Activated CD4-positive, alpha-beta T cell treated with anti-CD3 and anti-CD28 coated beads, Interleukin-2, amount 10 ng/mL, durations not matched to agents 7 days and 5 days (primary cell): ENCODE data around the gene RHBDD1. TPM values are rescaled to one million over a fixed set of nuclear protein-coding genes. Genes with fewer than 3 reads are reported as not detected.

Source experiments
- CTCF ChIA-PET: fragments of 350-600 bp; sonication (Branson Sonifier 250); formaldehyde crosslinking; loops from one replicate; lab custom pipeline; 2021; ENCODE audit warnings: antibody characterized with exemption; lab: Charles Lee
- POLR2A ChIA-PET: fragments of 350-600 bp; sonication (Branson Sonifier 250); formaldehyde crosslinking; loops from one replicate; lab custom pipeline; 2021; ENCODE audit warnings: antibody characterized with exemption; lab: Charles Lee
- DNase-seq: peaks from one replicate; pipeline ENCODE4 v3.0.0-alpha.2; 2020
- H3K27ac Mint-ChIP-seq: one replicate; pipeline ENCODE4 v1.8.0; 2021; ENCODE audit warnings: mild to moderate bottlenecking, moderate library complexity, mixed read lengths
- H3K27me3 Mint-ChIP-seq: one replicate; pipeline ENCODE4 v1.8.0; 2021; ENCODE audit warnings: mixed read lengths
- H3K36me3 Mint-ChIP-seq: one replicate; pipeline ENCODE4 v1.8.0; 2021; ENCODE audit warnings: low read depth, mixed read lengths
- H3K4me1 Mint-ChIP-seq: one replicate; pipeline ENCODE4 v1.8.0; 2021; ENCODE audit warnings: mixed read lengths
- H3K4me3 Mint-ChIP-seq: one replicate; pipeline ENCODE4 v1.8.0; 2021; ENCODE audit warnings: mild to moderate bottlenecking, moderate library complexity, mixed read lengths
- H3K9me3 Mint-ChIP-seq: one replicate; pipeline ENCODE4 v1.8.0; 2021; ENCODE audit warnings: mixed read lengths
- total RNA-seq, 2 experiments: library from RNA; stranded (reverse); gene quantifications; one replicate each; pipeline ENCODE4 v1.2.3, GENCODE V29; 2021

The RHBDD1 gene
- total RNA-seq, 2 experiments from 2014 or later, result 35.5 to 45.9 TPM

DNA sequence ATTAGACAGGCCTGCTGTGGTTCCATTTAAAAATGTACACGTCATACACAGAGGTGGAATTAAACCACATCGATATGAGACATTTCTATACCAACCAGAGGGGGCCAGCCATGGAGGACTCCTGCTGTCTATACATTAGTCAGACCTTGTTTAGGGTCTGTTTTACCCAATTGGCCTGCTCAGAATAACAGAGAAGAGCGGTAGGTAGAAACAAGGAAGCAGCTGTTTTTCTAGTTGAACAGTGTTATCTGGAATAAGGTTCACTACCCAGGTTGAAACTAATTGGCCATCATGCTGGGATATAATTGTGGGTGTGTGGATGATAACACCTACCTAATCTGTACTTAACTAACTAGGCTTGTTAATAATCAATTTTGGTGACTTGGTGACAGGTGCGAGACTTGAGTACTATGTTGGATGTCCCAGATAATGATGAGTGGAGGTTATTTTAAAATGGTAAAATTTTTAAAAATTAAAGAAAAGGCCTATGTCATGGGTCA lies 47.5 kb downstream of the RHBDD1 start:
- POLR2A ChIA-PET, result no interaction called here
- H3K36me3 Mint-ChIP-seq, result peaks cover 28% of the 10 kb centered on the region
- CTCF ChIA-PET, result no interaction called here

DNA sequence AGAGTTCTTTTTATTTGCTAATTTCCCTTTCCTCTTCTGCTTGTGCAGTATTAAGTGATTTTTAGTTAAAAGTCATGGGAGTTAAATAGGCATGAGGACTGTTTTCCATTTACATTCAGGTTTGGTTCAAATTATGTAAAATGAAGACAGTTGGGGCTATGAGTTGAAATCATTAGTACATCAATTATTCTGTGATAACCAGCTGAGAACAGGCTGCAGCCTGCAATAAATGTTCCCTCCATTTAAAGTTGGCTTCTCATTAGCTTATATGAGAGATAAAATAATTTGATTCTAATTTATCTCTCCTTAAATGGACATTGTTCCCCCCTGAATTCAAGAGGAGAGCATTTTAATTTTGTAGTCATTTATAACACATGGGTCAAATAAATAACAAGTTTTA lies 48.3 kb downstream of the RHBDD1 start:
- no peaks in the 10 kb centered on the region for H3K27me3 Mint-ChIP-seq
- ChIA-PET CTCF (no interaction called here), POLR2A (no interaction called here)
- H3K36me3 Mint-ChIP-seq, result peaks cover 30% of the 10 kb centered on the region
- H3K4me1 Mint-ChIP-seq, result no peaks in the 10 kb centered on the region
- no peak for DNase-seq
- H3K9me3 Mint-ChIP-seq, result no peaks in the 10 kb centered on the region
- no peak overlapping the region for H3K27ac Mint-ChIP-seq
- no peak overlapping the region for H3K4me3 Mint-ChIP-seq

More for the DNA sequence above, 47.5 kb downstream of the RHBDD1 start:
- Mint-ChIP-seq H3K9me3 (no peaks in the 10 kb centered on the region), H3K4me3 (no peak overlapping the region), H3K4me1 (no peaks in the 10 kb centered on the region), H3K27ac (no peak overlapping the region), H3K27me3 (no peaks in the 10 kb centered on the region)
- DNase-seq, result no peak

DNA sequence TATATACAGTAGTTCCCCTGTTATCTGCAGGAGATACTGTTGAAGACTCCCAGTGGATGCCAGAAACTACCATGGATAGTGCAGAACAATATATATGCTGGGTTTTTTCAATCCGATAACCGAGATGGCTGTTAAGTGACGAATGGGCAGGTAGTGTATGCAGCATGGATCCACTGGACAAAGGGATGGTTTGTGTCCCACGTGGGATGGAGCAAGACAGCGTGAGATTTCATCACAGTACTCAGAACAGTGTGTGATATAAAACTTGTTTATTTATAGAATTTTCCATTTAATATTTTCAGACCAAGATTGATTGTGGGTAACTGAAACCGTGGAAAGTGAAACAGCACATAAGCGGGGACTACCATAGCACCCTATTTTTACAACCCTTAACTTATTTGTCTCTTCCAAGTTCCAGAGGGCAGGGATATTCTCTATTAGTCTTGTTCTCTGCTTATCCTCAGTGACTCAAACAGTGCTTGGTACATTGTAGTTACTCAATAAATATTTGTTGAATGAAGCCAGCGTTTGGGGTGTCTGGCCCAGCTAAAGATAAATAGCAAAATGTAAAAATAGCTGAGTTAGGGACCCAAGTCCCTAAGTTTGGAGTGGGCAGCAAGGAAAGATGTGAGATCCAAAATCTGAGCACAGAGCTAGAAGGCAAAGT lies 50.0 kb downstream of the RHBDD1 start:
- Mint-ChIP-seq H3K9me3 (no peaks in the 10 kb centered on the region), H3K4me3 (no peak overlapping the region), H3K36me3 (peaks cover 22% of the 10 kb centered on the region), H3K27me3 (no peaks in the 10 kb centered on the region), H3K4me1 (no peaks in the 10 kb centered on the region), H3K27ac (no peak overlapping the region)
- POLR2A ChIA-PET, result no interaction called here
- CTCF ChIA-PET, result no interaction called here
- no peak for DNase-seq

DNA sequence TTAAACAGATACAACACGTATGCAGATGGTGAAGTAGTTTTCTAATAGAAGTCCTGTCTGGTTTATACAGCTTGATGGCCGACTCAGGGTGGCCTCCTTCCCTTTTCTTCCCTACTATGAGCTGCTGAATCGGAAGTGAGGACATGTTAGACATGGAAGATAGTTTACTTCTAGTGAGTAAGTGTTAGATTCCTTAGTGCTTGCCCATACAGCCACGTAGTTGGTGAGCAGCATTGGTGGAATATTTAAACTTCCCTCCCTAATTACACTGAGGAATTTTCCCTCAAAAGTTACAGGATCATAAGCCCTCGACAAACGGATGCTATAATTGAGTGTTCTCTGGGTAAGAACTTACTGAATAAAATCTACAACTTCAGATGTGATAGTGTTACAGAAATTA lies 52.1 kb downstream of the RHBDD1 start:
- CTCF ChIA-PET, result no interaction called here

DNA sequence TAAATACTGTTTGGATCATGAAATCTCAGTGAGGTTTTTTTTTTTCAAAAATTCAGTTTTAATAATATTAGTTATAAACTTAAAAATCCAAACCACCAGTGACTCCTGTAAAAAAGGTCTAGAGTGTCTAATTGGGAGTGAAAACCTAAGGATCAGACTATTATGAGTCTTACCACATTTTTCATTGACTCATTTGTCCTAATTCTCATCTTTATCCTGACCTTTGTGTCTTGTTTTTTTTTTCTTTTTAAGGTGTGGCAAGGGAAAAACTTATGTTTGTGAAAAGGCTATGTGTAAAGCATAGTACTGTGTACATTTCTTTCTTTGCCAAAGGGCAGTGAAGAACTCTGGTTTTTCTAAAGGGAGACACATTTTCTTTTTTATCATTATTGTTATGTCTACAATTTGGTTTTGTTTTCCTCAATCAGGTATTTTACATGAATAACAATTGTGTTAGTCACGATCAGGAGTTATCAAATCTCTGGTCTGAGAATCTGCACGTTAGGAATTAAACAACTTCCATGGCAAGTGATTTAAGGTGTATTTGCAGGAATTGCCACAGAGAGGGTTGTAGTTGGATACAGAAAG lies 52.6 kb downstream of the RHBDD1 start:
- H3K4me3 Mint-ChIP-seq, result no peak overlapping the region
- no peak overlapping the region for H3K27ac Mint-ChIP-seq
- H3K36me3 Mint-ChIP-seq, result peaks cover 20% of the 10 kb centered on the region
- no peaks in the 10 kb centered on the region for H3K27me3 Mint-ChIP-seq
- peaks cover 2% of the 10 kb centered on the region for H3K4me1 Mint-ChIP-seq
- ChIA-PET CTCF (no interaction called here), POLR2A (interaction anchor here (0.7 kb wide), 1 partner anchor 60 kb away, joined by 3 read pairs; no protein-coding TSS in a partner anchor)
- DNase-seq, result no peak
- no peaks in the 10 kb centered on the region for H3K9me3 Mint-ChIP-seq

More for the DNA sequence above, 52.1 kb downstream of the RHBDD1 start:
- no peak for DNase-seq
- H3K4me1 Mint-ChIP-seq, result no peaks in the 10 kb centered on the region
- no peaks in the 10 kb centered on the region for H3K9me3 Mint-ChIP-seq
- H3K27me3 Mint-ChIP-seq, result no peaks in the 10 kb centered on the region
- peaks cover 17% of the 10 kb centered on the region for H3K36me3 Mint-ChIP-seq
- no peak overlapping the region for H3K27ac Mint-ChIP-seq
- no peak overlapping the region for H3K4me3 Mint-ChIP-seq
- POLR2A ChIA-PET, result no interaction called here

DNA sequence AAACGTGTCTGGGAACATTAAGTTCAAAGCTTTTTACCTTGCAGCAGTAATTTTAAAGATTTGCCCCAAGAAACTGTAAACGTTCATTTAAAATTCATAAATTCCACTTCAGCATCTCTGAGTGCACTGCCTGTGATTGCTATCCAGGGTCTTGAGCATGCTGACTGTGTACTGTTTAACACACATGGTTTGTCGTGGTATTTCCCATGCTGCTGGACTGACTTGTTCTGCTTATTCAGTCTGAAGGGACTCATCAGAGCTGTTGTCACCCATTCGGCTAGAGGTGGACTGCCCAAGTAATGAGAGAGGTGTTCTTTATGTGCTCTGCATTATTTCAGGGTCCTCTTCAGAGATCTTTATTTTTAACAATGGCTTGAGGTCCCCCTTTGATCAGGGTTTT lies 53.1 kb downstream of the RHBDD1 start:
- no peak overlapping the region for H3K4me3 Mint-ChIP-seq
- H3K27ac Mint-ChIP-seq, result no peak overlapping the region

DNA sequence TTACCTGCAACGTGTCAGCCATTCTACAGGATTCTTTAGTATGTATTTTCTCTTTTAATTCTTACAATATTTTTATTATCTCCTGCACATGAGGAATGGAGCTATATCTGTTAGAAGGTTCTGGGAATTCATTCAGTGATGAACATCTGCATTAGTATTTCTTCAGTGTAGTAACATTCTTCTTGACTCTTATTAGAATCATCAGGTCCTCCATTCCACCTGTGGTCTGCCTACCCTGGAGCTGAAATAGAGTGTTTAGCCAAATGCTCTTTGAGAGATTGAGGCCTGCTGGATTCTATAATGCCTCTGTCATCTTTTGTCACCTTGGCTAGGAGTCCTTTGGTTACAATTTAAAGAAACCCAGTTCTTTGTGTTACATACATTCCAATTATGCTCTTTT lies 54.4 kb downstream of the RHBDD1 start:
- H3K27me3 Mint-ChIP-seq, result no peaks in the 10 kb centered on the region
- DNase-seq, result no peak
- H3K27ac Mint-ChIP-seq, result no peak overlapping the region
- H3K9me3 Mint-ChIP-seq, result no peaks in the 10 kb centered on the region
- H3K4me1 Mint-ChIP-seq, result peaks cover 2% of the 10 kb centered on the region
- H3K36me3 Mint-ChIP-seq, result peaks cover 21% of the 10 kb centered on the region
- no peak overlapping the region for H3K4me3 Mint-ChIP-seq
- ChIA-PET CTCF (interaction anchor here (1.2 kb wide), 1 partner anchor 12 kb away, joined by 3 read pairs; no protein-coding TSS in a partner anchor), POLR2A (no interaction called here)

More for the DNA sequence above, 53.1 kb downstream of the RHBDD1 start:
- POLR2A ChIA-PET, result interaction anchor here (0.7 kb wide), 1 partner anchor 60 kb away, joined by 3 read pairs; no protein-coding TSS in a partner anchor
- peaks cover 20% of the 10 kb centered on the region for H3K36me3 Mint-ChIP-seq
- DNase-seq, result no peak
- peaks cover 2% of the 10 kb centered on the region for H3K4me1 Mint-ChIP-seq
- CTCF ChIA-PET, result no interaction called here
- H3K9me3 Mint-ChIP-seq, result no peaks in the 10 kb centered on the region
- H3K27me3 Mint-ChIP-seq, result no peaks in the 10 kb centered on the region

DNA sequence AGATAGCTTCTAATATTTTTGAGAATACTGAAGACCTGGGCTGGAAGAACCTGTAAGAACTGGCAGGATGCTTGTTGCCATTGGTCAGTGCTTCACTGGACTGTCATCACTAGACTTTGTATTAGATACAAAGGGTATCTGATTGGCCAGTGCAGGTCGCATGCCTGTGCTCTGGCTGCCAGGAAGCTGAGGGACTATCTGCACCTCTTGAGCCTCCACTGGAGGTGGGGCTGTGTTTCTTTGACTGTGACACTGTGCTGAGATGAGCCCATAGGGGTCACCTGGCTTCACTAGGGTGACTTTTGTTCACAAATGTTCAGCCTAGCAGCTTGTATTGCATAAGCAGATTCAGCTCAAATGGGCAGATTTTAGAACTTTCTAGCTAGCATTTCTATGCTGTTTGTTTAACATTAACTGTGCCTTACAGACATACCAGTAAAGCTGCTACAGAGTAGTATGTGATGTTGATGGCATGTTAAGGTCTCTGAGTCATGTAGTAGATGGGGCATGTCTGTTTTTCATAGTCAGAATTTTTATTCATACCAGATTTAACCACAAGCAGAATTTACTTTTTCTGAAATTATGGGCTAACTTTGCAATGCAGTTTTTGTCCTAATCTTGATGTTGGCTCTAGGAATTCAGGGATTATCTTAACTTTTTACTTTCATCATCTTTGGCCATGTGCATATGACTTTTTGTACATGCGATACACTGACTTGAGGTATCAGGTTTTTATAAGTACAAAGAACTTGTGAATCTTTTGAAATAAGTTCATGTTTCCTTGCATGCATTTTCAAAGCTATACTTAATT lies 56.1 kb downstream of the RHBDD1 start:
- CTCF ChIA-PET, result no interaction called here
- Mint-ChIP-seq H3K9me3 (no peaks in the 10 kb centered on the region), H3K4me1 (peaks cover 2% of the 10 kb centered on the region)

DNA sequence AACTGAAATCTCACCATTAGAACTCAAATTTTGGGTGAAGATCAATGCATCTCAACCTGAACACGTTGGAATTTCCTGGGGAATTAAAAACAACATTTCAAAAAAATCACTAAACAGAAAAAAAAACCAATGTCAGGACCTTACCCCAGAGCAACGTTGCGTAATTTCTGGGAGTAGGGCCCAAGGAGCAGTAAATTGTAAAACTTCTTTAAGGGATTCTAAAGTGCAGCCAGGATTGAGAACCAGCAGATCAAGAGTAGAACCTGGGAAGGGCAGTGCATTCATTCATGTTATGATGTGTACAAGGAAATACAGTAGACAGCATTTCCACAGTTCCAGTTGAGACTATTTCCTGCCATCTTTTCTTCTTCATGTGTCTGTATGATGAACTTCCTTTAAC lies 56.9 kb downstream of the RHBDD1 start:
- H3K4me1 Mint-ChIP-seq, result peaks cover 2% of the 10 kb centered on the region
- no peak for DNase-seq
- ChIA-PET POLR2A (no interaction called here), CTCF (interaction anchor here (0.7 kb wide), 1 partner anchor 1728 kb away, joined by 3 read pairs; no protein-coding TSS in a partner anchor)
- no peak overlapping the region for H3K27ac Mint-ChIP-seq
- no peaks in the 10 kb centered on the region for H3K27me3 Mint-ChIP-seq
- H3K36me3 Mint-ChIP-seq, result peaks cover 25% of the 10 kb centered on the region
- no peaks in the 10 kb centered on the region for H3K9me3 Mint-ChIP-seq
- no peak overlapping the region for H3K4me3 Mint-ChIP-seq

More for the DNA sequence above, 56.1 kb downstream of the RHBDD1 start:
- peaks cover 20% of the 10 kb centered on the region for H3K36me3 Mint-ChIP-seq
- no peak overlapping the region for H3K4me3 Mint-ChIP-seq
- no peak for DNase-seq
- no peak overlapping the region for H3K27ac Mint-ChIP-seq
- H3K27me3 Mint-ChIP-seq, result no peaks in the 10 kb centered on the region
- POLR2A ChIA-PET, result no interaction called here

DNA sequence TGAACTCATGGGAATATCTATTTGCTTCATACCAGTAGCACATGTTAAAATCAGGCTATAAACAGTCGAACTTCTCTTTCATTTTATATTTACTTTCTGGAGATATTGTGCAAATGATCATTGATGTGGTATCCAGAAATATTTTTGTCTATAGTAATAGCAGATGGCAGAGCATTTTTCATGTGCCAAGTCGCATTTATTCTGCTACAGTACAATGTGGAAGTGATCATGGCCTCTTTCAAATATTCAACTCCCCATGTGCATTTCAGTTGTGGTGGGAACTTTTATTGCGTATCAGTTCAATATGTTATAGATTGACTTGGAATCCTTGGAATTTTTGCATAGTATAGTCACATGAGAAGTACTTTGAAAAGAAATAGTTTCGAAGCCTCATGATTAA lies 57.4 kb downstream of the RHBDD1 start:
- no peak for DNase-seq
- no peak overlapping the region for H3K27ac Mint-ChIP-seq
- no peak overlapping the region for H3K4me3 Mint-ChIP-seq
- peaks cover 25% of the 10 kb centered on the region for H3K36me3 Mint-ChIP-seq
- no peaks in the 10 kb centered on the region for H3K9me3 Mint-ChIP-seq
- H3K27me3 Mint-ChIP-seq, result no peaks in the 10 kb centered on the region
- ChIA-PET CTCF (interaction anchor here (0.7 kb wide), 1 partner anchor 1728 kb away, joined by 3 read pairs; no protein-coding TSS in a partner anchor), POLR2A (no interaction called here)
- H3K4me1 Mint-ChIP-seq, result peaks cover 2% of the 10 kb centered on the region

DNA sequence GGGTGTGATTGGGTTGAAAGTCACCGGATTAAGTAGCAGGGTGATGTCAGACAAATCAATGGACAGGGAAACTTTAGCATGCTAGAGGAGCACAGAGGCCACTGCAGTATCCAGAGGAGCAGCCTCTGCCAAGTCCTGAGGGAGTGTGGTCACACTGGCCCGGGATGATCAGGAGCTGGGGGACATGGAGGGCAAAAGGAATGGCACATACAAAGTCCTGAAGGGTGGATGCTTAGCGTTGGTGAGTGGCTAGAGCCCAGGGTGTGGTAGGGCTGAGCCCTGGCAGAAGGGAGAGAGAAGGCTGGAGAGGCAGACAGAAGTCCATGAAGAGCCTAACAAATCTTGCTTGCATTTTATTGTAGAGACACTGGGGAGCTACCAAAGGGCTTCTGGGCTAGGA lies 58.9 kb downstream of the RHBDD1 start:
- Mint-ChIP-seq H3K27me3 (no peaks in the 10 kb centered on the region), H3K36me3 (peaks cover 20% of the 10 kb centered on the region), H3K4me1 (peaks cover 2% of the 10 kb centered on the region), H3K4me3 (no peak overlapping the region), H3K27ac (no peak overlapping the region), H3K9me3 (no peaks in the 10 kb centered on the region)
- no peak for DNase-seq
- ChIA-PET CTCF (no interaction called here), POLR2A (no interaction called here)

DNA sequence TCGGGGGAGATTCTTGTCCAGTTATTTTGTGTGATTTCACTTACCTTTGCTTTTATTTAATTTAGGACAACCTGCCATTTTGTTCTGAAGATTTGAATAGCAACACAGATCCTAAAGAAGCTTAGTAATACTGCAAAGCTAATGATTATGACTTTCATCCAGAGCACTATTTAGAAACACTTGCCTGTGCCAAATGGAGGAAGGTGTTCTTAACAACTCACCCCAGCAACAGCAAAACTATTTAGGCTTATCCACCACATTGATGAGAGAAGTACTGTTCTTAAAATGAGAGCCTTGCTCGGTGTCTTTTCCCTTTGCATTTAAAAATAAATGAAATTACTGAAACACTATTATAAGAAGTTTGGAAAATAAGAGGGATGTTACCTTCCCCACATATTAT lies 59.7 kb downstream of the RHBDD1 start:
- H3K4me1 Mint-ChIP-seq, result peaks cover 2% of the 10 kb centered on the region
- H3K27me3 Mint-ChIP-seq, result no peaks in the 10 kb centered on the region
- H3K4me3 Mint-ChIP-seq, result no peak overlapping the region
- peaks cover 20% of the 10 kb centered on the region for H3K36me3 Mint-ChIP-seq
- no peaks in the 10 kb centered on the region for H3K9me3 Mint-ChIP-seq
- CTCF ChIA-PET, result no interaction called here
- H3K27ac Mint-ChIP-seq, result no peak overlapping the region
- no peak for DNase-seq
- POLR2A ChIA-PET, result no interaction called here

DNA sequence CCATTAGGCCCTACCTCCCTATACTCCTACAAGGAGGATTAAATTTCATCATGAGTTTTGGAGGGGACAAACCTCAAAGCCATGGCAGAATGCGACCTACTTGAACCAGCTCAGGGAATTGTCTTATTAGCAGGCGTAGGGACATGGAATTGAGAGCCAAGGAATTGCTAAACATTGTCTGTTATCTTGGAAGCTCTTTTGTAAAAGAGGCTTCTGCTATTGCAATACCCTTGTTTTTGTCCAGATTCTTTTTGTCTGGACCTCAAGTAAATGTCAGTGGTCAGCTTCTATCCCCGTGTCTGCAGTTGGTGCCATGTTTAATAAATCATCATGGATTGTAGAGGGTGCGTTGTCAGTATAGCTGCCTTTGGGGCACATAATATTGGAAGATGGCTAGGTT lies 62.3 kb downstream of the RHBDD1 start:
- Mint-ChIP-seq H3K4me1 (peaks cover 4% of the 10 kb centered on the region), H3K27me3 (no peaks in the 10 kb centered on the region), H3K27ac (no peak overlapping the region), H3K9me3 (no peaks in the 10 kb centered on the region), H3K4me3 (no peak overlapping the region), H3K36me3 (peaks cover 14% of the 10 kb centered on the region)
- POLR2A ChIA-PET, result no interaction called here
- CTCF ChIA-PET, result no interaction called here
- DNase-seq, result no peak
